Tibial nerve (tissue), 4 donors: Measurements from ENCODE around the gene NAT10. TPM values are rescaled to one million over a fixed set of nuclear protein-coding genes. Genes with fewer than 3 reads are reported as not detected.

Experiments used
- DNase-seq, 2 donors: peaks; one replicate each; pipeline ENCODE4 v3.0.0-alpha.2; 2019; ENCODE audit warnings: low spot score in 2 of 2
- H3K27ac ChIP-seq, 4 donors: fragments of 200-600 bp; sonication (generic) in 3 of 4; one replicate each; pipeline ENCODE4 v1.5.1; 2017 to 2019; ENCODE audit warnings: mild to moderate bottlenecking in 1 of 4
- H3K27me3 ChIP-seq, 2 donors: fragments of 200-600 bp; sonication (generic) in 1 of 2; one replicate each; pipeline versions ENCODE4 v1.5.1 to v1.6.0; 2017 to 2019
- H3K36me3 ChIP-seq, 3 donors: fragments of 200-600 bp; sonication (generic); one replicate each; pipeline ENCODE4 v1.5.1; 2018 to 2019
- H3K4me1 ChIP-seq, 4 donors: fragments of 200-600 bp; sonication (generic) in 3 of 4; one replicate each; pipeline ENCODE4 v1.5.1; 2017 to 2019
- H3K4me3 ChIP-seq, 4 donors: fragments of 200-600 bp; sonication (generic) in 3 of 4; one replicate each; pipeline ENCODE4 v1.5.1; 2017 to 2019; ENCODE audit warnings: mild to moderate bottlenecking in 1 of 4, moderate library complexity in 1 of 4
- H3K9me3 ChIP-seq, 4 donors: fragments of 200-600 bp; sonication (generic) in 3 of 4; one replicate each; pipeline ENCODE4 v1.5.1; 2017 to 2019
- CTCF ChIP-seq, 5 experiments: fragments of 200-600 bp in 3 of 5; fragments of 450-650 bp in 2 of 5; sonication (generic) in 3 of 5; IDR thresholded peaks; one replicate each; pipeline ENCODE4 v1.5.1; 2016 to 2019; ENCODE audit warnings: antibody characterized with exemption in 5 of 5, mild to moderate bottlenecking in 3 of 5, moderate library complexity in 2 of 5
- EP300 ChIP-seq, 2 donors: sonication (generic); formaldehyde crosslinking; IDR thresholded peaks; one replicate each; pipeline ENCODE4 v1.6.1; 2017; ENCODE audit warnings: antibody characterized with exemption in 2 of 2, mild to moderate bottlenecking in 1 of 2
- POLR2A ChIP-seq, 2 donors: fragments of 450-650 bp; IDR thresholded peaks; one replicate each; pipeline ENCODE4 v1.6.1; 2017; ENCODE audit warnings: antibody characterized with exemption in 2 of 2, mild to moderate bottlenecking in 2 of 2, moderate library complexity in 2 of 2
- WGBS, 2 donors: methylation state at CpG; one replicate each; pipeline ENCODE4 v1.1.5; 2018; 5-methylcytosine and 5-hydroxymethylcytosine counted together
- total RNA-seq, 4 donors: library from RNA; depleted of rRNA; stranded (reverse); fragments of >200 nt; gene quantifications; one replicate each; pipeline ENCODE4 v1.1.0, GENCODE V29; 2016

NAT10 gene
- total RNA-seq, 4 donors from 2014 or later: 34.3 to 41.4 (median 38.7) TPM

GRCh38 chr11:34157163-34157562 lies 51.7 kb downstream of the NAT10 start:
- 60 to 92% methylated on average over 2 to 9 of the region's 9 CpGs for WGBS, 2 donors
- Histone ChIP-seq H3K9me3 (no peaks in the 10 kb centered on the region), H3K27me3 (no peaks in the 10 kb centered on the region), H3K4me1 (peaks cover 0 to 12% (median 0%) of the 10 kb centered on the region in 4 donors), H3K27ac (no peak overlapping the region), H3K36me3 (peaks cover 0 to 90% (median 0%) of the 10 kb centered on the region in 3 donors), H3K4me3 (no peak overlapping the region)
- no peak for DNase-seq
- TF ChIP-seq POLR2A (IDR thresholded peaks at IDR 0.05): no peak
- TF ChIP-seq EP300 (IDR thresholded peaks at IDR 0.05): no peak
- no peak for TF ChIP-seq CTCF (IDR thresholded peaks at IDR 0.05)

- Histone ChIP-seq H3K4me3 (no peak overlapping the region), H3K36me3 (peaks cover 0 to 90% (median 0%) of the 10 kb centered on the region in 3 donors), H3K27me3 (no peaks in the 10 kb centered on the region), H3K4me1 (peaks cover 0 to 12% (median 0%) of the 10 kb centered on the region in 4 donors), H3K27ac (no peak overlapping the region), H3K9me3 (no peaks in the 10 kb centered on the region)
- no peak for DNase-seq
- TF ChIP-seq CTCF (IDR thresholded peaks at IDR 0.05) (no peak), EP300 (IDR thresholded peaks at IDR 0.05) (no peak), POLR2A (IDR thresholded peaks at IDR 0.05) (no peak)
- 76 to 91% methylated on average over 4 to 6 of the region's 6 CpGs for WGBS, 2 donors
These were observed 53.2 kb downstream of the NAT10 start for GRCh38 chr11:34158661-34159060.

- H3K36me3 ChIP-seq: peaks cover 0 to 89% (median 0%) of the 10 kb centered on the region in 3 donors
- TF ChIP-seq POLR2A (IDR thresholded peaks at IDR 0.05) (no peak), EP300 (IDR thresholded peaks at IDR 0.05) (no peak), CTCF (IDR thresholded peaks at IDR 0.05) (no peak)
- H3K27me3 ChIP-seq: no peaks in the 10 kb centered on the region
- no peak for DNase-seq
- 78 to 83% methylated on average over 19 to 22 of the region's 22 CpGs for WGBS, 2 donors
- H3K9me3 ChIP-seq: no peaks in the 10 kb centered on the region
- no peak overlapping the region for H3K4me3 ChIP-seq
- no peak overlapping the region for H3K27ac ChIP-seq
- H3K4me1 ChIP-seq: peaks cover 0 to 10% (median 0%) of the 10 kb centered on the region in 4 donors
These were observed 54.8 kb downstream of the NAT10 start for GRCh38 chr11:34160049-34160721.

- Histone ChIP-seq H3K36me3 (peaks cover 0 to 89% (median 0%) of the 10 kb centered on the region in 3 donors), H3K4me3 (no peak overlapping the region), H3K4me1 (peaks cover 0 to 3% (median 0%) of the 10 kb centered on the region in 4 donors), H3K27me3 (no peaks in the 10 kb centered on the region), H3K9me3 (no peaks in the 10 kb centered on the region), H3K27ac (no peak overlapping the region)
- TF ChIP-seq EP300 (IDR thresholded peaks at IDR 0.05) (no peak), CTCF (IDR thresholded peaks at IDR 0.05) (no peak), POLR2A (IDR thresholded peaks at IDR 0.05) (no peak)
- DNase-seq: no peak
- WGBS, 2 donors: 81 to 84% methylated on average over 18 of the region's 18 CpGs
These were observed 55.4 kb downstream of the NAT10 start for GRCh38 chr11:34160791-34161190.

- Histone ChIP-seq H3K4me1 (no peaks in the 10 kb centered on the region), H3K36me3 (peaks cover 0 to 91% (median 0%) of the 10 kb centered on the region in 3 donors), H3K9me3 (no peaks in the 10 kb centered on the region), H3K27me3 (no peaks in the 10 kb centered on the region), H3K4me3 (no peak overlapping the region), H3K27ac (no peak overlapping the region)
- DNase-seq: no peak
- TF ChIP-seq POLR2A (IDR thresholded peaks at IDR 0.05) (no peak), CTCF (IDR thresholded peaks at IDR 0.05) (no peak), EP300 (IDR thresholded peaks at IDR 0.05) (no peak)
- WGBS, 2 donors: 79 to 82% methylated on average over 4 to 6 of the region's 6 CpGs
These were observed 55.9 kb downstream of the NAT10 start for GRCh38 chr11:34161361-34161760.
